Endothelial cell of umbilical vein (primary cell): ENCODE results near the gene SAPCD2. TPM values are rescaled to one million over a fixed set of nuclear protein-coding genes. Genes with fewer than 3 reads are reported as not detected.

Source experiments
- BruUV-seq: library from RNA; stranded (reverse); fragments of 400-500 nt; replicated peaks from 2 replicates; lab custom pipeline; 2021; lab: Mats Ljungman, UMichigan
- CTCF ChIA-PET: fragments of 300-600, 350-600 bp; sonication (Branson Sonifier 250); formaldehyde crosslinking; loops from one replicate; lab custom pipeline; 2021; ENCODE audit warnings: antibody characterized with exemption, inconsistent platforms; lab: Charles Lee
- POLR2A ChIA-PET: fragments of 300-600, 350-600 bp; sonication (Branson Sonifier 250); formaldehyde crosslinking; loops from one replicate; lab custom pipeline; 2021; ENCODE audit warnings: antibody characterized with exemption, inconsistent platforms; lab: Charles Lee
- DNase-seq: peaks from one replicate; pipeline ENCODE4 v3.0.0-alpha.2; 2011; ENCODE audit warnings: low read depth, low spot score
- FAIRE-seq: peaks from 2 replicates; lab custom pipeline; 2011; peaks lifted over from hg19 to GRCh38; lab: Jason Lieb, UNC
- H2AFZ ChIP-seq: 2 replicates; pipeline ENCODE4 v1.6.0; 2012; ENCODE audit warnings: low read depth, low read length, control low read depth, inconsistent platforms
- H3K27ac ChIP-seq: 2 replicates; pipeline ENCODE4 v1.5.1; 2011; ENCODE audit warnings: low read depth, mild to moderate bottlenecking, control low read depth, low read length, moderate library complexity; ENCODE audit not compliant: insufficient read depth
- H3K27me3 ChIP-seq, 2 experiments: 2 replicates each; pipeline versions ENCODE4 v1.6.0 to v1.6.1; 2011; ENCODE audit warnings: low read length in 2 of 2, mixed read lengths in 1 of 2; ENCODE audit not compliant: control insufficient read depth in 2 of 2, insufficient read depth in 2 of 2
- H3K36me3 ChIP-seq, 2 experiments: 2 replicates in 1 of 2; 3 replicates in 1 of 2; pipeline ENCODE4 v1.5.1; 2011; ENCODE audit warnings: low read length in 2 of 2, mild to moderate bottlenecking in 1 of 2, moderate library complexity in 1 of 2; ENCODE audit not compliant: control insufficient read depth in 2 of 2, insufficient read depth in 2 of 2; ENCODE audit errors: extremely low read depth in 1 of 2
- H3K4me1 ChIP-seq: 3 replicates; pipeline ENCODE4 v1.5.1; 2011; ENCODE audit warnings: mild to moderate bottlenecking, low read length; ENCODE audit not compliant: control insufficient read depth, insufficient read depth; ENCODE audit errors: extremely low read depth
- H3K4me2 ChIP-seq: 2 replicates; pipeline ENCODE4 v1.6.1; 2011; ENCODE audit warnings: low read length, control low read depth, mixed read lengths; ENCODE audit not compliant: insufficient read depth
- H3K4me3 ChIP-seq, 3 experiments: fragments of 200-600 bp in 1 of 3; sonication (generic), shearing (Covaris generic) in 1 of 3; replicated peaks in 1 of 3; 2 replicates each; pipeline ENCODE4 v1.5.1; 2011 to 2016; ENCODE audit warnings: control low read depth in 3 of 3, low read length in 3 of 3, mild to moderate bottlenecking in 2 of 3, inconsistent platforms in 1 of 3, low read depth in 1 of 3, moderate library complexity in 1 of 3; ENCODE audit not compliant: insufficient read depth in 1 of 3
- H3K79me2 ChIP-seq: 2 replicates; pipeline ENCODE4 v1.6.0; 2012; ENCODE audit warnings: low read length, inconsistent platforms; ENCODE audit not compliant: control insufficient read depth, insufficient read depth
- H3K9ac ChIP-seq: replicated peaks from 2 replicates; pipeline ENCODE3; 2011; ENCODE audit warnings: low read length, control low read depth; ENCODE audit not compliant: insufficient read depth; ENCODE audit errors: extremely low read depth
- H3K9me1 ChIP-seq: replicated peaks from 3 replicates; pipeline ENCODE4 v1.6.0; 2011; ENCODE audit warnings: mild to moderate bottlenecking, low read length; ENCODE audit not compliant: control insufficient read depth, insufficient read depth; ENCODE audit errors: extremely low read depth
- H3K9me3 ChIP-seq: replicated peaks from 2 replicates; pipeline ENCODE4 v1.5.1; 2012; ENCODE audit warnings: low read length, inconsistent platforms; ENCODE audit not compliant: control insufficient read depth, insufficient read depth
- H4K20me1 ChIP-seq: replicated peaks from 2 replicates; pipeline ENCODE3; 2011; ENCODE audit warnings: mild to moderate bottlenecking, low read length; ENCODE audit not compliant: control insufficient read depth, insufficient read depth; ENCODE audit errors: extremely low read depth
- EZH2 ChIP-seq: IDR thresholded peaks from 2 replicates; pipeline ENCODE4 v1.6.1; 2012; ENCODE audit warnings: borderline replicate concordance, low read depth, mild to moderate bottlenecking, moderate library complexity, low read length, inconsistent platforms; ENCODE audit not compliant: severe bottlenecking
- FOS ChIP-seq: IDR thresholded peaks from 2 replicates; pipeline ENCODE4 v1.6.1; 2011; ENCODE audit warnings: mild to moderate bottlenecking, low read length, moderate library complexity, borderline replicate concordance; ENCODE audit not compliant: insufficient read depth
- GATA2 ChIP-seq: IDR thresholded peaks from 2 replicates; pipeline ENCODE4 v1.7.0; 2011; ENCODE audit warnings: low read depth, mild to moderate bottlenecking, moderate library complexity, mixed read lengths, low read length; ENCODE audit not compliant: insufficient read length, insufficient read depth
- JUN ChIP-seq: IDR thresholded peaks from 2 replicates; pipeline ENCODE4 v1.6.1; 2011; ENCODE audit warnings: borderline replicate concordance, low read depth; ENCODE audit not compliant: insufficient read length, insufficient read depth
- MYC ChIP-seq: IDR thresholded peaks from one replicate; pipeline ENCODE4 v1.6.1; 2011; ENCODE audit warnings: mild to moderate bottlenecking, low read depth, low read length
- POLR2A ChIP-seq: IDR thresholded peaks from 2 replicates; pipeline ENCODE4 v1.6.1; 2012; ENCODE audit warnings: low read depth, mild to moderate bottlenecking, control low read depth, low read length
- POLR2AphosphoS5 ChIP-seq: IDR thresholded peaks from 2 replicates; pipeline ENCODE4 v1.6.1; 2012; ENCODE audit warnings: low read depth, mild to moderate bottlenecking, control low read depth, low read length, moderate library complexity; ENCODE audit not compliant: insufficient read depth
- dilution Hi-C: fragments of 300-500 bp; cut with MboI; formaldehyde crosslinking; loops from one replicate; pipeline ENCODE4 v1.15.0; 2019; ENCODE audit warnings: low sequenced_read_pairs; ENCODE audit not compliant: extremely low pct_ligation_motif_present
- intact Hi-C: fragments of 100-400 bp; cut with micrococcal nuclease; formaldehyde crosslinking; loops from one replicate; pipeline ENCODE4 v1.10.0; 2022
- polyA plus RNA-seq, 4 experiments: library from polyadenylated mRNA; depleted of rRNA in 3 of 4; stranded (reverse) in 3 of 4; unstranded in 1 of 4; fragments of >200 nt; gene quantifications; 2 replicates each; pipeline versions ENCODE4 v1.2.1 to v1.2.3, GENCODE V29; 2011 to 2012; ENCODE audit warnings: missing spikeins in 1 of 4
- total RNA-seq: library from RNA; stranded (reverse); gene quantifications from 2 replicates; pipeline ENCODE4 v1.2.3, GENCODE V29; 2021
- TF ChIP-seq, protein P1 (sequence below): IDR thresholded peaks from 2 replicates; pipeline ENCODE4 v1.6.1; 2011; ENCODE audit not compliant: insufficient read depth, insufficient read length
- TF ChIP-seq, protein P2 (sequence below), 2 donors: IDR thresholded peaks; 1 replicate in 1 of 2; 2 replicates in 1 of 2; pipeline ENCODE4 v1.5.1; 2011; ENCODE audit warnings: low read length in 2 of 2, mild to moderate bottlenecking in 2 of 2, moderate library complexity in 2 of 2, control low read depth in 1 of 2, inconsistent platforms in 1 of 2, low read depth in 1 of 2; ENCODE audit not compliant: insufficient read depth in 1 of 2; ENCODE audit errors: extremely low read depth in 1 of 2

SAPCD2 gene
- total and polyA plus RNA-seq, 2 donors (not counting 3 experiments of a cell fraction or from before 2014, with no cell fraction given), result 11.5 to 27.8 TPM

DNA sequence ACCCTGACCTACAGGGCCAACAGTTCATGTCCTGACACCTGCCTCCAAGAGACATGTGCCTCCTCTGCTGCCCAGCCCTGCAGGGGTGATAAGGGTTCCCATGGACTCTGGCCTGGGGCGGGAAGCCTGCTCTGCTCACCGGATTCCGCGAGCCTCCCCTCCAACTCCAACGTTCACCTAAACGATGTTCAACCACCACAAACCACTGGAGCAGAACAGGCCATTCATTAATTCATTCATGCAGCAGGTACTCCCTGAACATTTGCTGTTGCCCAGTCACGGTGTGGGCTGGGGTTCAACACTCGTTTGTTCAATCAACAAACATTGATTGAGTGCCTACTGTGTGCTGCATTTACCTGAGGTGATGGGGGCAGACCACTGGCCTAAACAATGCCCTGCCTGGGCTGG is 3.6 kb upstream of the SAPCD2 start:
- intact Hi-C loops, result no loop called here
- CTCF ChIA-PET, result no interaction called here

DNA sequence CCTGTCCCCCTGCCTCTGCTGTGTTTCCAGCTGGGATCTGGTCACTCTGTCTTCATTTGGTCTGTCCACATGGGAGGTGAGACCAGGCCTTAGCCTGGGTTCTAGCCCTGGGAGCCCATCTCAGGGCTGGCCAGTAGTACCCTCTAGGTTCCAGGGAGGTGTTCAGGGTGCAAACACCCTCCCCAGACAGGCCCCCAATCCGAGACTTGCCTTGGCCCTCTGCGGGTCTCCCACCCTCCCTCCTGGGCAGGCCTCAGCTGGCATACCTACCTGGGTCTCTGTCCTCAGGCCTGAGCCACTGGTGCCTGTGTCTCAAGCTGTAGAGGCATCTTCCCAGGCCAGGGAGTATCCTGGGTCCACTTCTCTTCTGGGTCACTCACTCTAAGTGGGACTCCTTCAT is 925 bp upstream of the SAPCD2 start:
- ChIA-PET CTCF (interaction anchor here (1.0 to 8.0 kb wide), 5 partner anchors 15 to 156 kb away, joined by 3 to 152 read pairs (median 8); partner anchors contain the start of genes ABCA2, MAN1B1, NPDC1 and RNF224), POLR2A (no interaction called here)
- Histone ChIP-seq H3K4me3 (no peak overlapping the region), H3K79me2 (peaks cover 9% of the 10 kb centered on the region), H3K27ac (no peak overlapping the region), H3K4me2 (no peak overlapping the region), H3K9ac (no peak overlapping the region), H3K9me1 (no peaks in the 10 kb centered on the region), H2AFZ (peak overlapping the region; percentile 53), H3K36me3 (no peaks in the 10 kb centered on the region), H4K20me1 (no peaks in the 10 kb centered on the region), H3K9me3 (no peaks in the 10 kb centered on the region), H3K27me3 (no peaks in the 10 kb centered on the region), H3K4me1 (peaks cover 11% of the 10 kb centered on the region)
- DNase-seq (no peak), FAIRE-seq (no peak)
- TF ChIP-seq, protein P1, sequence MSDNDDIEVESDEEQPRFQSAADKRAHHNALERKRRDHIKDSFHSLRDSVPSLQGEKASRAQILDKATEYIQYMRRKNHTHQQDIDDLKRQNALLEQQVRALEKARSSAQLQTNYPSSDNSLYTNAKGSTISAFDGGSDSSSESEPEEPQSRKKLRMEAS, result no peak
- TF ChIP-seq POLR2A (no peak), FOS (no peak), MYC (no peak), POLR2AphosphoS5 (no peak), JUN (no peak), EZH2 (no peak), GATA2 (no peak)
- TF ChIP-seq, protein P2, sequence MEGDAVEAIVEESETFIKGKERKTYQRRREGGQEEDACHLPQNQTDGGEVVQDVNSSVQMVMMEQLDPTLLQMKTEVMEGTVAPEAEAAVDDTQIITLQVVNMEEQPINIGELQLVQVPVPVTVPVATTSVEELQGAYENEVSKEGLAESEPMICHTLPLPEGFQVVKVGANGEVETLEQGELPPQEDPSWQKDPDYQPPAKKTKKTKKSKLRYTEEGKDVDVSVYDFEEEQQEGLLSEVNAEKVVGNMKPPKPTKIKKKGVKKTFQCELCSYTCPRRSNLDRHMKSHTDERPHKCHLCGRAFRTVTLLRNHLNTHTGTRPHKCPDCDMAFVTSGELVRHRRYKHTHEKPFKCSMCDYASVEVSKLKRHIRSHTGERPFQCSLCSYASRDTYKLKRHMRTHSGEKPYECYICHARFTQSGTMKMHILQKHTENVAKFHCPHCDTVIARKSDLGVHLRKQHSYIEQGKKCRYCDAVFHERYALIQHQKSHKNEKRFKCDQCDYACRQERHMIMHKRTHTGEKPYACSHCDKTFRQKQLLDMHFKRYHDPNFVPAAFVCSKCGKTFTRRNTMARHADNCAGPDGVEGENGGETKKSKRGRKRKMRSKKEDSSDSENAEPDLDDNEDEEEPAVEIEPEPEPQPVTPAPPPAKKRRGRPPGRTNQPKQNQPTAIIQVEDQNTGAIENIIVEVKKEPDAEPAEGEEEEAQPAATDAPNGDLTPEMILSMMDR (IDR thresholded peaks at IDR 0.05; ENCODE audit: extremely low read depth in 1 of 2, insufficient read depth in 1 of 2, low read depth in 1 of 2, low read length in 2 of 2), result no peak
- intact Hi-C loops, result no loop called here
- no TSS peak for BruUV-seq
- dilution Hi-C loops, result no loop called here

More for the DNA sequence above, 3.6 kb upstream of the SAPCD2 start:
- no peaks in the 10 kb centered on the region for H3K9me1 ChIP-seq
- no peaks in the 10 kb centered on the region for H3K27me3 ChIP-seq
- H3K9ac ChIP-seq, result no peak overlapping the region
- no TSS peak for BruUV-seq
- H3K4me2 ChIP-seq, result no peak overlapping the region
- H3K79me2 ChIP-seq, result peaks cover 12% of the 10 kb centered on the region
- POLR2A ChIA-PET, result no interaction called here
- H3K4me3 ChIP-seq, result no peak overlapping the region
- no peak overlapping the region for H2AFZ ChIP-seq
- no peak for FAIRE-seq
- TF ChIP-seq JUN, result no peak
- no peak for TF ChIP-seq POLR2AphosphoS5
- peaks cover 16% of the 10 kb centered on the region for H3K4me1 ChIP-seq
- dilution Hi-C loops, result no loop called here
- no peaks in the 10 kb centered on the region for H3K9me3 ChIP-seq
- H4K20me1 ChIP-seq, result no peaks in the 10 kb centered on the region
- DNase-seq, result no peak
- no peaks in the 10 kb centered on the region for H3K36me3 ChIP-seq
- no peak overlapping the region for H3K27ac ChIP-seq
